K562 (cell line): ENCODE measurements around the gene PPA2. TPM values are rescaled to one million over a fixed set of nuclear protein-coding genes. Genes with fewer than 3 reads are reported as not detected.

ENCODE experiments used
- ATF1 ChIP-seq, 2 experiments: fragments of 450-650 bp in 1 of 2; IDR thresholded peaks; 2 replicates each; pipeline ENCODE4 v1.6.1; 2016; ENCODE audit warnings: missing compliant biosample characterization in 1 of 2, missing genetic modification characterization in 1 of 2
- DPF2 ChIP-seq: fragments of 450-650 bp; IDR thresholded peaks from 2 replicates; pipeline ENCODE4 v1.6.1; 2016
- JUND ChIP-seq, 2 experiments: IDR thresholded peaks; 2 replicates in 1 of 2; 3 replicates in 1 of 2; pipeline ENCODE4 v1.6.1; 2011; ENCODE audit warnings: borderline replicate concordance in 2 of 2, low read depth in 2 of 2, low read length in 2 of 2, improper control_type of control experiment in 1 of 2, missing biosample characterization in 1 of 2, missing genetic modification characterization in 1 of 2, missing genetic modification reagents in 1 of 2
- KLF6 ChIP-seq: fragments of 250-450 bp; sonication (Bioruptor Pico); IDR thresholded peaks from 2 replicates; pipeline ENCODE4 v1.4.0; 2020; ENCODE audit warnings: mild to moderate bottlenecking, moderate library complexity, borderline replicate concordance
- MBD2 ChIP-seq: sonication (generic); IDR thresholded peaks from 2 replicates; pipeline ENCODE4 v1.6.1; 2016; ENCODE audit warnings: low read depth, borderline replicate concordance
- PRDM10 ChIP-seq: fragments of 450-650 bp; IDR thresholded peaks from 2 replicates; pipeline ENCODE4 v1.6.1; 2018; ENCODE audit not compliant: partially characterized antibody
- SRSF3 ChIP-seq: fragments of 200-400 bp; formaldehyde crosslinking; IDR thresholded peaks from 2 replicates; pipeline ENCODE4 v1.6.1; 2016; ENCODE audit warnings: mild to moderate bottlenecking, low read length, moderate library complexity; ENCODE audit not compliant: insufficient read depth
- TBL1XR1 ChIP-seq, 2 experiments: IDR thresholded peaks; 2 replicates each; pipeline ENCODE4 v1.6.1; 2012; ENCODE audit warnings: improper control_type of control experiment in 2 of 2, low read length in 2 of 2, mild to moderate bottlenecking in 1 of 2
- USF2 ChIP-seq: sonication (generic); formaldehyde crosslinking; IDR thresholded peaks from 2 replicates; pipeline ENCODE4 v1.5.0; 2020; ENCODE audit warnings: missing genetic modification reagents
- ZBED1 ChIP-seq: IDR thresholded peaks from 2 replicates; pipeline ENCODE4 v1.6.1; 2014
- ZNF134 ChIP-seq: fragments of 250-450 bp; sonication (Bioruptor Pico); conservative IDR thresholded peaks from 2 replicates; pipeline ENCODE4 v1.4.0; 2020
- ZNF174 ChIP-seq: fragments of 250-450 bp; sonication (Bioruptor Pico); IDR thresholded peaks from 2 replicates; pipeline ENCODE4 v1.4.0; 2020; ENCODE audit warnings: mild to moderate bottlenecking
- ZNF316 ChIP-seq: fragments of 450-650 bp; IDR thresholded peaks from 2 replicates; pipeline ENCODE4 v1.6.1; 2016
- polyA plus RNA-seq, 8 experiments: library from polyadenylated mRNA; depleted of rRNA in 4 of 8; stranded (reverse) in 5 of 8; unstranded in 3 of 8; fragments of >200 nt; fragmentation: Nextera tagmentation in 2 of 8; fragmentation: Illumina TruSeq in 1 of 8; extraction: Ambion mirVana in 2 of 8; extraction: Trizol in 1 of 8; gene quantifications; 2 replicates each; pipeline versions ENCODE4 v1.2.1 to v1.2.3, GENCODE V29; 2011 to 2014; ENCODE audit warnings: inconsistent platforms in 1 of 8, missing spikeins in 1 of 8
- total RNA-seq, 7 experiments: library from RNA; depleted of rRNA in 6 of 7; stranded (reverse); fragments of >200 nt in 6 of 7; fragmentation: Illumina TruSeq in 2 of 7; extraction: Trizol in 2 of 7; gene quantifications; 2 replicates each; pipeline versions ENCODE4 v1.2.1 to v1.2.3, GENCODE V29; 2011 to 2021; ENCODE audit warnings: low replicate concordance in 1 of 7
- TF ChIP-seq, protein P1 (sequence below): fragments of 200-800 bp; sonication (Bioruptor generic); IDR thresholded peaks from 2 replicates; pipeline ENCODE4 v1.6.1; 2016; ENCODE audit warnings: missing genetic modification characterization, missing compliant biosample characterization
- TF ChIP-seq, protein P2 (sequence below), 2 experiments: fragments of 200-800 bp in 1 of 2; sonication (Bioruptor generic) in 1 of 2; sonication (generic) in 1 of 2; formaldehyde crosslinking in 1 of 2; IDR thresholded peaks in 1 of 2; conservative IDR thresholded peaks in 1 of 2; 2 replicates each; pipeline versions ENCODE4 v1.5.0 to v1.6.1; 2016 to 2020; ENCODE audit warnings: missing compliant biosample characterization in 1 of 2, missing genetic modification characterization in 1 of 2, missing genetic modification reagents in 1 of 2

PPA2 gene
- total and polyA plus RNA-seq, 9 of the 15 experiments (the other 6 are each of a cell fraction or from before 2014, with no cell fraction given): 48.3 to 190 (median 109) TPM

DNA sequence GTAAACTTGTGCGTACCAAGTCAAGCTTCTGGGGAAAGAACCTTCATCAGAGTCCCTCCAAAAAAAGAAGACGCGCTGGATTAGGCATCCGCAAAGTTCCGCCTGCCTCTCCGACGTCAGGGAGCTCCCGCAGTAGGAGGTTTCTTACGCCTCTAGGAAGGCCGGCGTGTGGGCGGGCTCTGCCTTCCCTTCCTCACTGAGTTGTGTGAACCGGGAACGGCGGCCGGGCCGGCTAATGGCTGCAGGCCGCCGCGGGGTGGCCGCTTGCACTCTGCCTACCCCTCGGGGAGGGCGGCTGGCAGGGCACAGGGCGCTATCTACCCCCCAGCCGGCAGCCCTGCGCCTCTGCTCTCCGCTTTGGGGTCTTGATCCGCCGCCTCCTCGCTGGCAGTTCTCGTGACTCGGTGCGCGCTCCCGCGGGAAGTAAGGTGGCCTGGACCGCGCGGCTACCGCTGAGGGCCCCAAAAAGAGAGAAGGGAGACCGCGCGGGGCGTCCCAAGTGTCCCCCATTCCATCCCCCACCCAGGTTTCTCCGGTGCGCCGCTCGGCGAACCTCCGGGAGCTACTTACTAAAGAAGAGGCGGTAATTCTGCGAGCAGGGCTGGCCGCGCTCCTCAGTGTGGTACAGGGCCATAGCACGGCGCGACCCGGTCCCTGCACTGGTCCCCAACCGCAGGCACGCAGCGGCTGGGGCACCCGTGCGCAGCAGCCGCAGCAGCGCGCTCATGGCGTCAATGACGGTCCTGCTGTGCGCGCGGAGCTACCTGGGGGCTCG, at the start of gene PPA2 (continued):
- TF ChIP-seq JUND (IDR thresholded peaks at IDR 0.05; ENCODE audit: borderline replicate concordance, low read depth, low read length) (peak; percentile 52; the same call in 1 of the 2 replicates), JUND (tag; IDR thresholded peaks at IDR 0.05; ENCODE audit: borderline replicate concordance, low read depth, low read length) (no peak; the same call in 2 of the 3 replicates), ZNF174 (no peak), ZNF134 (no peak), MBD2 (no peak; the same call in 1 of the 2 replicates), PRDM10 (no peak), ATF1 (CRISPR knock-in tag; IDR thresholded peaks at IDR 0.05) (0 out of 2 replicates have a peak, but pooled peaks have one; percentile 39), ATF1 (tag; IDR thresholded peaks at IDR 0.05) (peak; percentile 86), USF2 (CRISPR knock-in tag) (no peak), DPF2 (no peak), ZBED1 (no peak), SRSF3 (no peak), KLF6 (CRISPR knock-in tag) (no peak), TBL1XR1 (IDR thresholded peaks at IDR 0.05; ENCODE audit: low read length in 2 of 2) (no peak), ZNF316 (no peak)
- TF ChIP-seq, protein P1, sequence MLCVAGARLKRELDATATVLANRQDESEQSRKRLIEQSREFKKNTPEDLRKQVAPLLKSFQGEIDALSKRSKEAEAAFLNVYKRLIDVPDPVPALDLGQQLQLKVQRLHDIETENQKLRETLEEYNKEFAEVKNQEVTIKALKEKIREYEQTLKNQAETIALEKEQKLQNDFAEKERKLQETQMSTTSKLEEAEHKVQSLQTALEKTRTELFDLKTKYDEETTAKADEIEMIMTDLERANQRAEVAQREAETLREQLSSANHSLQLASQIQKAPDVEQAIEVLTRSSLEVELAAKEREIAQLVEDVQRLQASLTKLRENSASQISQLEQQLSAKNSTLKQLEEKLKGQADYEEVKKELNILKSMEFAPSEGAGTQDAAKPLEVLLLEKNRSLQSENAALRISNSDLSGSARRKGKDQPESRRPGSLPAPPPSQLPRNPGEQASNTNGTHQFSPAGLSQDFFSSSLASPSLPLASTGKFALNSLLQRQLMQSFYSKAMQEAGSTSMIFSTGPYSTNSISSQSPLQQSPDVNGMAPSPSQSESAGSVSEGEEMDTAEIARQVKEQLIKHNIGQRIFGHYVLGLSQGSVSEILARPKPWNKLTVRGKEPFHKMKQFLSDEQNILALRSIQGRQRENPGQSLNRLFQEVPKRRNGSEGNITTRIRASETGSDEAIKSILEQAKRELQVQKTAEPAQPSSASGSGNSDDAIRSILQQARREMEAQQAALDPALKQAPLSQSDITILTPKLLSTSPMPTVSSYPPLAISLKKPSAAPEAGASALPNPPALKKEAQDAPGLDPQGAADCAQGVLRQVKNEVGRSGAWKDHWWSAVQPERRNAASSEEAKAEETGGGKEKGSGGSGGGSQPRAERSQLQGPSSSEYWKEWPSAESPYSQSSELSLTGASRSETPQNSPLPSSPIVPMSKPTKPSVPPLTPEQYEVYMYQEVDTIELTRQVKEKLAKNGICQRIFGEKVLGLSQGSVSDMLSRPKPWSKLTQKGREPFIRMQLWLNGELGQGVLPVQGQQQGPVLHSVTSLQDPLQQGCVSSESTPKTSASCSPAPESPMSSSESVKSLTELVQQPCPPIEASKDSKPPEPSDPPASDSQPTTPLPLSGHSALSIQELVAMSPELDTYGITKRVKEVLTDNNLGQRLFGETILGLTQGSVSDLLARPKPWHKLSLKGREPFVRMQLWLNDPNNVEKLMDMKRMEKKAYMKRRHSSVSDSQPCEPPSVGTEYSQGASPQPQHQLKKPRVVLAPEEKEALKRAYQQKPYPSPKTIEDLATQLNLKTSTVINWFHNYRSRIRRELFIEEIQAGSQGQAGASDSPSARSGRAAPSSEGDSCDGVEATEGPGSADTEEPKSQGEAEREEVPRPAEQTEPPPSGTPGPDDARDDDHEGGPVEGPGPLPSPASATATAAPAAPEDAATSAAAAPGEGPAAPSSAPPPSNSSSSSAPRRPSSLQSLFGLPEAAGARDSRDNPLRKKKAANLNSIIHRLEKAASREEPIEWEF (CRISPR knock-in tag): no peak
- TF ChIP-seq, protein P2, sequence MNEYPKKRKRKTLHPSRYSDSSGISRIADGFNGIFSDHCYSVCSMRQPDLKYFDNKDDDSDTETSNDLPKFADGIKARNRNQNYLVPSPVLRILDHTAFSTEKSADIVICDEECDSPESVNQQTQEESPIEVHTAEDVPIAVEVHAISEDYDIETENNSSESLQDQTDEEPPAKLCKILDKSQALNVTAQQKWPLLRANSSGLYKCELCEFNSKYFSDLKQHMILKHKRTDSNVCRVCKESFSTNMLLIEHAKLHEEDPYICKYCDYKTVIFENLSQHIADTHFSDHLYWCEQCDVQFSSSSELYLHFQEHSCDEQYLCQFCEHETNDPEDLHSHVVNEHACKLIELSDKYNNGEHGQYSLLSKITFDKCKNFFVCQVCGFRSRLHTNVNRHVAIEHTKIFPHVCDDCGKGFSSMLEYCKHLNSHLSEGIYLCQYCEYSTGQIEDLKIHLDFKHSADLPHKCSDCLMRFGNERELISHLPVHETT (CRISPR knock-in tag; conservative IDR thresholded peaks at IDR 0.05 in 1 of 2, IDR thresholded peaks at IDR 0.05 in 1 of 2): no peak
